ENCODE measurements around the gene NPTX1.

Gene NPTX1

DNA sequence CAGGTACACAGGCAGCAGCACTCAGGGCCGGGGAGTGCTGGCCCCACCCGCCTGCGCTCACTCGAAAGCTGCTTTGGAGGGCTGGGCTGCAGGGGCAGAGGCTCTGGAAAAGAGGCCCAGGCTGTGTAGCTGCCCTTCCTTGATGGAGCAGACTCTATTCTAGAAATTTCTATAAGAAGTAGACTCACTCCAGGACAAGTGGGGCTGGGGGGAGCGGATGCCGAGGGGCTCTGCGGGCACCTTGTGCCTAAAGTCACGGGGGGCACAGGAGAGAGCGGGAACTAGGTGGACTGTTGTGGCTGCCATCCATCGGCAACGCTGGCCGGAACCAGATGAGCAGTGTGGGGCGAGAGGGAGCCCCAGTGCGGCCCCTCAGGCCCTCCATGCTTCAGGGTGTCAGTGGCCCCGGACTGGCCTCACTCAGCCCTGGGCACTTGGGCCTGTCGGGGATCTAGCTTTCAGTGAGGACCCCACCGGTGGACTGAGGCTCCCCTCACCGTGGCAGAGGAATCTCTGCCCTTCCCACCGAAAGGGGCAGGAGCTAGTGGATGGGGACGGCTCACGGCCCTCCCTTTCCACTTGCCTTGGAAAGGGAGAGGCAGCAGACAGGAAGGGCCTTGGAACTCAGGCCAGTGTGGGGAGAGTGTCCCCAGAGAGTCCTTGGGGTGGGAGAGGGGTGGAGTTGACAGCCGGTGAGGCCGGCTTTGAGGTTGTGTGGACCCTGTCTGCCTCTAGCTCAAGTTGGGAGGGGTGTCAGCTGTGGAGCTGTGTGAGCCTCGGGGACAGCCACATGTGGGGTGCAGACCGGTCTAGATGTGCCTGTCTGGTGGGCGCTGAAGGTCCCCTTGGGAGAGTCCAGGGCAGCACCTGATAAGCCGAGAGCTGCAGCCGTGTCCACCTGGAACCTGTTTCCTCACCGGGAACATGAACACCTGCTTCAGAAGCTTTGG is 44.9 kb downstream of the NPTX1 start:
- H3K4me1 ChIP-seq (ENCODE audit: insufficient read depth, low read length) = peaks cover 7% of the 10 kb centered on the region
- H4K20me1 ChIP-seq (ENCODE audit: insufficient read depth, low read length) = no peaks in the 10 kb centered on the region
- no peaks in the 10 kb centered on the region for H3K27me3 ChIP-seq (ENCODE audit: insufficient read depth, low read length, poor library complexity)
- no peak overlapping the region for H3K4me3 ChIP-seq (ENCODE audit: low read depth in 1 of 2, low read length in 2 of 2)
- no peak overlapping the region for H3K27ac ChIP-seq (ENCODE audit: low read length)
- no peak overlapping the region for H2AFZ ChIP-seq (ENCODE audit: low read depth, low read length)
- TF ChIP-seq, protein P1, sequence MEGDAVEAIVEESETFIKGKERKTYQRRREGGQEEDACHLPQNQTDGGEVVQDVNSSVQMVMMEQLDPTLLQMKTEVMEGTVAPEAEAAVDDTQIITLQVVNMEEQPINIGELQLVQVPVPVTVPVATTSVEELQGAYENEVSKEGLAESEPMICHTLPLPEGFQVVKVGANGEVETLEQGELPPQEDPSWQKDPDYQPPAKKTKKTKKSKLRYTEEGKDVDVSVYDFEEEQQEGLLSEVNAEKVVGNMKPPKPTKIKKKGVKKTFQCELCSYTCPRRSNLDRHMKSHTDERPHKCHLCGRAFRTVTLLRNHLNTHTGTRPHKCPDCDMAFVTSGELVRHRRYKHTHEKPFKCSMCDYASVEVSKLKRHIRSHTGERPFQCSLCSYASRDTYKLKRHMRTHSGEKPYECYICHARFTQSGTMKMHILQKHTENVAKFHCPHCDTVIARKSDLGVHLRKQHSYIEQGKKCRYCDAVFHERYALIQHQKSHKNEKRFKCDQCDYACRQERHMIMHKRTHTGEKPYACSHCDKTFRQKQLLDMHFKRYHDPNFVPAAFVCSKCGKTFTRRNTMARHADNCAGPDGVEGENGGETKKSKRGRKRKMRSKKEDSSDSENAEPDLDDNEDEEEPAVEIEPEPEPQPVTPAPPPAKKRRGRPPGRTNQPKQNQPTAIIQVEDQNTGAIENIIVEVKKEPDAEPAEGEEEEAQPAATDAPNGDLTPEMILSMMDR (IDR thresholded peaks at IDR 0.05; ENCODE audit: borderline replicate concordance, extremely low read depth, low read length, poor library complexity, severe bottlenecking) = no peak
- no peak for TF ChIP-seq EZH2 (IDR thresholded peaks at IDR 0.05; ENCODE audit: borderline replicate concordance, low read depth, low read length, severe bottlenecking)
- ATAC-seq (ENCODE audit: insufficient read depth, low read depth) = no peak
- H3K9ac ChIP-seq (ENCODE audit: low read depth, low read length) = no peak overlapping the region
- no peak for DNase-seq
- H3K36me3 ChIP-seq (ENCODE audit: insufficient read depth, low read length) = no peaks in the 10 kb centered on the region
- H3K4me2 ChIP-seq (ENCODE audit: insufficient read depth, low read length) = no peak overlapping the region
- H3K79me2 ChIP-seq (ENCODE audit: insufficient read depth, low read length) = no peaks in the 10 kb centered on the region
- H3K9me3 ChIP-seq (ENCODE audit: insufficient read depth, low read length, severe bottlenecking) = no peaks in the 10 kb centered on the region

DNA sequence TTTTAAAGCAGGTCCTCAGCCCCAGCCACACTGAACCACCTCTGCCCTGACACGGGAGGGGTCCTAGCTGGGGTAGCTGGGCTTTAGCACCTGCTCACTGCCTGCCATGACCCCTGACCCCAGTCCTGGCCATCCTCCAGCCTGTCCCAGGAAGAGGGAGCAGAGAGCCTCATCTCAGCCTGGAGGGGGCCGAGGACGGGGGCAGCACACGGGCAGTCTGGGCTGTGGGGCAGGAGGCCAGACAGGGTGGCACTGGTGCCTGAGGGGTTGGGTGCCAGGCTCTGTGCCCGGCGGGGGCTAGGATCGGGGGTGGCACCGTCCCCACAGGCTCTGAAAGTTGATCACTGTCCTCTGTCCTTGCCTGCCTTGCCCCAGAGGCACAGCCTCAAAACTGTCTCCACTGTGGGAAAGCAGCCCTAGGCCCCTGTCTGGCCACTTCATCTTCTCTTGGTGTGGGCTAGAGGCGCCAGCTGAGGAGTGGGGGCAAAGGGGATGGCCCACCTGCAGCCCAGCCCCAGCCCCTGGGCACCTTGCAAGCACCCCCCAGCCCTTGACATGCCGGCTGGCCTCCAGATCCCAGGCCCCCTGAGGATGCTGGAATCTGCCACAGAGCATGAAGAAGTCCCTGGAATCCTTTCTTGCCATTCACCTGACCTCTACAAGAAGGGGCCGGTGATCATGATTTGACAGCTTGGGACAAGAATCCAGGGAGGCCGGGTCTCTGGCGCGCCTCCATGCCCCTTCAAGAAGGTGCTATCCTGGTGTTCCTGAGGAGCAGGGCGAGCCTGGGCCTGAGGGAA is 45.8 kb downstream of the NPTX1 start:
- no peak overlapping the region for H2AFZ ChIP-seq (ENCODE audit: low read depth, low read length)
- H3K9me3 ChIP-seq (ENCODE audit: insufficient read depth, low read length, severe bottlenecking) = no peaks in the 10 kb centered on the region
- H3K79me2 ChIP-seq (ENCODE audit: insufficient read depth, low read length) = no peaks in the 10 kb centered on the region
- TF ChIP-seq, protein P1 (IDR thresholded peaks at IDR 0.05; ENCODE audit: borderline replicate concordance, extremely low read depth, low read length, poor library complexity, severe bottlenecking) = no peak
- TF ChIP-seq EZH2 (IDR thresholded peaks at IDR 0.05; ENCODE audit: borderline replicate concordance, low read depth, low read length, severe bottlenecking) = no peak
- no peaks in the 10 kb centered on the region for H3K36me3 ChIP-seq (ENCODE audit: insufficient read depth, low read length)
- no peak overlapping the region for H3K4me3 ChIP-seq (ENCODE audit: low read depth in 1 of 2, low read length in 2 of 2)
- H3K27me3 ChIP-seq (ENCODE audit: insufficient read depth, low read length, poor library complexity) = no peaks in the 10 kb centered on the region
- H3K9ac ChIP-seq (ENCODE audit: low read depth, low read length) = no peak overlapping the region
- H3K27ac ChIP-seq (ENCODE audit: low read length) = no peak overlapping the region
- ATAC-seq (ENCODE audit: insufficient read depth, low read depth) (no peak), DNase-seq (no peak)
- no peaks in the 10 kb centered on the region for H4K20me1 ChIP-seq (ENCODE audit: insufficient read depth, low read length)
- H3K4me1 ChIP-seq (ENCODE audit: insufficient read depth, low read length) = peaks cover 7% of the 10 kb centered on the region
- no peak overlapping the region for H3K4me2 ChIP-seq (ENCODE audit: insufficient read depth, low read length)

DNA sequence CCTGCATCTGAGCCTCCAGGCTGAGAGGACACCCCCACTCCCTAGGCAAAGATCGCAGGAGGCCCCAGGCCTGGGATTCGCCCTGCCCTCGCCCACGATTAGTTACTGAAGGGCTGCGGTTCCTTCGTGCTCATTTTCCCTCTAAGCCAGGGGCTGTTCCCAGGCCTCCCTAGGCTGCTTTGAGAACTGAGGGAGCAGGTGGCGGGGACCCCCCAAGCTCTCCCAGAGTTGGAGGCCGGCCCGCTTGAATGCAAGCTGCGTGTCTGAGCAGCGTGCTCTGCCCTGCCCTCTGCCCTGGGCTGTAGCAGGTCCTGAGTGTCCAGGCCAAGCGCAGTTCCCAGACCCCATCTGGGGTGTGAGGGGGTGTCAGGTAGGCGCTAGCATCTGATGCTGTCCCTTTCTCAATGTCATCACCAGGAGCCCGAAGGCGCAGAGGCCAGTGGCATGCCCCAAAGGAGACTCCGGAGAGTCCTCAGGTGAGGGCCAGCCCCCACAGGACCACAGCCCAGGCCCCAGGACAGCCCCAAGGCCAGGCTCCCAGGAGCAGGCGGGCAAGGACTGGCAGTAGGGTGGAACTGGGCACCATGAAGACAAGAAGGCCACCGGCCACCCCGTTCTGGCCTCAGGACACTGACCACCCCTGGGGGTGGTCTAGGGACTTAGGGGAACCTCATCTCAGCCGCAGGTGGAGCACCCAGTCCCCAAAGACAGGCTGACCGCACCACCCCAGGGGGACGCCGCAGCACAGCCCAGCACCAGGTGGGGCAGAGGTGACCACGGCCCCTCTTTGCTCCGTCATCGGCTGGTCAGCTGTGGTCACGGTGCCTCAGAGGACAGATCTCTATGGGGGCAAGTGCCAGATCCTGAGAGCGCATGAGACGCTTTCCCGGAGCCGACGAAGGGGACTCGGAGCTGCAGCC is 46.8 kb downstream of the NPTX1 start:
- H2AFZ ChIP-seq (ENCODE audit: low read depth, low read length) = no peak overlapping the region
- no peak for TF ChIP-seq EZH2 (IDR thresholded peaks at IDR 0.05; ENCODE audit: borderline replicate concordance, low read depth, low read length, severe bottlenecking)
- TF ChIP-seq, protein P1 (IDR thresholded peaks at IDR 0.05; ENCODE audit: borderline replicate concordance, extremely low read depth, low read length, poor library complexity, severe bottlenecking) = no peak
- no peaks in the 10 kb centered on the region for H3K27me3 ChIP-seq (ENCODE audit: insufficient read depth, low read length, poor library complexity)
- H3K36me3 ChIP-seq (ENCODE audit: insufficient read depth, low read length) = no peaks in the 10 kb centered on the region
- no peak overlapping the region for H3K4me2 ChIP-seq (ENCODE audit: insufficient read depth, low read length)
- H3K4me3 ChIP-seq (ENCODE audit: low read depth in 1 of 2, low read length in 2 of 2) = no peak overlapping the region
- ATAC-seq (ENCODE audit: insufficient read depth, low read depth) = no peak
- peaks cover 7% of the 10 kb centered on the region for H3K4me1 ChIP-seq (ENCODE audit: insufficient read depth, low read length)
- DNase-seq = no peak
- H3K9me3 ChIP-seq (ENCODE audit: insufficient read depth, low read length, severe bottlenecking) = no peaks in the 10 kb centered on the region
- H4K20me1 ChIP-seq (ENCODE audit: insufficient read depth, low read length) = no peaks in the 10 kb centered on the region
- H3K27ac ChIP-seq (ENCODE audit: low read length) = no peak overlapping the region
- no peak overlapping the region for H3K9ac ChIP-seq (ENCODE audit: low read depth, low read length)
- no peaks in the 10 kb centered on the region for H3K79me2 ChIP-seq (ENCODE audit: insufficient read depth, low read length)
